IMR-90 (cell line): ENCODE results near the gene LINC00305. TPM values are rescaled to one million over a fixed set of nuclear protein-coding genes. Genes with fewer than 3 reads are reported as not detected.

Experiments used
- ATAC-seq: fragments of 200-7000 bp; cut with Tn5 transposase; 2 replicates; pipeline ENCODE4 v1.9.1; 2020; ENCODE audit warnings: low read depth, mild to moderate bottlenecking, moderate library complexity
- BruUV-seq: library from RNA; stranded (reverse); fragments of 400-500 nt; replicated peaks from 2 replicates; lab custom pipeline; 2021; lab: Mats Ljungman, UMichigan
- CTCF ChIA-PET: fragments of 300-600 bp; formaldehyde crosslinking; extraction: SDS; loops from one replicate; lab custom pipeline; 2021; ENCODE audit warnings: antibody characterized with exemption; lab: Yijun Ruan, JAX
- POLR2A ChIA-PET: fragments of 300-600 bp; sonication (Branson Sonifier 250); formaldehyde crosslinking; loops from one replicate; lab custom pipeline; 2022; ENCODE audit warnings: antibody characterized with exemption; ENCODE audit not compliant: unreplicated experiment; lab: Charles Lee
- DNase-seq: peaks from one replicate; pipeline ENCODE4 v3.0.0; 2013
- H2AFZ ChIP-seq: replicated peaks from 2 replicates; pipeline ENCODE3; 2013; ENCODE audit warnings: low read length, mild to moderate bottlenecking; ENCODE audit not compliant: poor library complexity
- H2AK5ac ChIP-seq: 2 replicates; pipeline ENCODE4 v1.6.1; 2013; ENCODE audit warnings: low read depth, low read length, inconsistent platforms
- H2AK9ac ChIP-seq: replicated peaks from 2 replicates; pipeline ENCODE3; 2013; ENCODE audit warnings: mild to moderate bottlenecking, low read depth, low read length, moderate library complexity; ENCODE audit not compliant: poor library complexity
- H2BK120ac ChIP-seq: 2 replicates; pipeline ENCODE4 v1.6.1; 2013; ENCODE audit warnings: low read depth, low read length, inconsistent platforms
- H2BK15ac ChIP-seq: 3 replicates; pipeline ENCODE4 v1.6.1; 2013; ENCODE audit warnings: low read depth, low read length, inconsistent platforms
- H2BK20ac ChIP-seq: 2 replicates; pipeline ENCODE4 v1.6.1; 2013; ENCODE audit warnings: low read depth, mild to moderate bottlenecking, inconsistent platforms, low read length, moderate library complexity
- H2BK5ac ChIP-seq: 2 replicates; pipeline ENCODE4 v1.6.1; 2013; ENCODE audit warnings: mild to moderate bottlenecking, low read depth, low read length, inconsistent platforms; ENCODE audit not compliant: poor library complexity, severe bottlenecking
- H3K14ac ChIP-seq: replicated peaks from 2 replicates; pipeline ENCODE4 v1.6.1; 2013; ENCODE audit warnings: low read depth, low read length, inconsistent platforms
- H3K18ac ChIP-seq: 2 replicates; pipeline ENCODE4 v1.6.1; 2013; ENCODE audit warnings: low read depth, low read length, control low read depth
- H3K23ac ChIP-seq: 2 replicates; pipeline ENCODE4 v1.6.1; 2013; ENCODE audit warnings: low read depth, low read length, inconsistent platforms
- H3K27ac ChIP-seq: 2 replicates; pipeline ENCODE4 v1.5.1; 2013; ENCODE audit warnings: mild to moderate bottlenecking, control low read depth, low read length; ENCODE audit not compliant: insufficient read depth
- H3K27me3 ChIP-seq: 2 replicates; pipeline ENCODE4 v1.6.1; 2013; ENCODE audit warnings: low read length; ENCODE audit not compliant: control insufficient read depth, insufficient read depth
- H3K36me3 ChIP-seq: 2 replicates; pipeline ENCODE4 v1.6.1; 2013; ENCODE audit warnings: low read length, mixed read lengths; ENCODE audit not compliant: control insufficient read depth, insufficient read depth
- H3K4ac ChIP-seq: 2 replicates; pipeline ENCODE4 v1.6.1; 2013; ENCODE audit warnings: low read depth, low read length, inconsistent platforms
- H3K4me1 ChIP-seq: 2 replicates; pipeline ENCODE4 v1.6.1; 2013; ENCODE audit warnings: low read length, mixed read lengths; ENCODE audit not compliant: control insufficient read depth, insufficient read depth
- H3K4me2 ChIP-seq: 2 replicates; pipeline ENCODE4 v1.6.1; 2013; ENCODE audit warnings: low read depth, mild to moderate bottlenecking, control low read depth, low read length, moderate library complexity
- H3K4me3 ChIP-seq: 2 replicates; pipeline ENCODE4 v1.5.1; 2013; ENCODE audit warnings: low read depth, mild to moderate bottlenecking, control low read depth, low read length, moderate library complexity; ENCODE audit not compliant: insufficient read depth
- H3K56ac ChIP-seq: 2 replicates; pipeline ENCODE4 v1.6.1; 2013; ENCODE audit warnings: low read length, inconsistent platforms; ENCODE audit not compliant: insufficient read depth; ENCODE audit errors: extremely low read depth
- H3K79me1 ChIP-seq, 2 experiments: 2 replicates each; pipeline ENCODE4 v1.6.1; 2013; ENCODE audit warnings: low read length in 2 of 2, inconsistent platforms in 1 of 2, low read depth in 1 of 2
- H3K9ac ChIP-seq: 2 replicates; pipeline ENCODE4 v1.6.1; 2013; ENCODE audit warnings: low read depth, low read length, control low read depth
- H3K9me1 ChIP-seq: 2 replicates; pipeline ENCODE4 v1.6.1; 2013; ENCODE audit warnings: low read length, inconsistent platforms; ENCODE audit not compliant: insufficient read depth
- H3K9me3 ChIP-seq: 2 replicates; pipeline ENCODE4 v1.6.1; 2013; ENCODE audit warnings: low read length; ENCODE audit not compliant: control insufficient read depth, insufficient read depth
- H4K20me1 ChIP-seq: 2 replicates; pipeline ENCODE4 v1.6.1; 2013; ENCODE audit warnings: low read length, inconsistent platforms; ENCODE audit not compliant: insufficient read depth
- H4K5ac ChIP-seq: 2 replicates; pipeline ENCODE4 v1.6.1; 2013; ENCODE audit warnings: mild to moderate bottlenecking, low read depth, low read length, control low read depth
- H4K8ac ChIP-seq, 2 experiments: 2 replicates each; pipeline ENCODE4 v1.6.1; 2013; ENCODE audit warnings: low read depth in 2 of 2, low read length in 2 of 2, control low read depth in 1 of 2, inconsistent platforms in 1 of 2
- H4K91ac ChIP-seq: 2 replicates; pipeline ENCODE4 v1.6.1; 2013; ENCODE audit warnings: low read depth, low read length, inconsistent platforms; ENCODE audit not compliant: insufficient read depth
- BHLHE40 ChIP-seq: fragments of 150-350 bp; IDR thresholded peaks from 2 replicates; pipeline ENCODE4 v1.6.1; 2016; ENCODE audit warnings: mild to moderate bottlenecking, low read depth, low read length
- CEBPB ChIP-seq: IDR thresholded peaks from 2 replicates; pipeline ENCODE4 v1.6.1; 2012; ENCODE audit warnings: low read depth, low read length, improper control_type of control experiment
- CHD1 ChIP-seq: IDR thresholded peaks from 2 replicates; pipeline ENCODE4 v1.6.1; 2012; ENCODE audit warnings: low read depth, low read length, improper control_type of control experiment
- RCOR1 ChIP-seq: IDR thresholded peaks from 2 replicates; pipeline ENCODE4 v1.6.1; 2012; ENCODE audit warnings: mild to moderate bottlenecking, low read length, improper control_type of control experiment; ENCODE audit not compliant: insufficient replicate concordance
- SMC3 ChIP-seq: fragments of 150-350 bp; IDR thresholded peaks from 2 replicates; pipeline ENCODE4 v1.6.1; 2016; ENCODE audit warnings: low read depth, mild to moderate bottlenecking, antibody characterized with exemption, low read length, moderate library complexity
- WGBS, 2 experiments: methylation state at CpG; one replicate each; pipeline versions ENCODE4 v1.1.5 to v1.1.7; 2013; ENCODE audit warnings: missing lambda C conversion rate in 2 of 2; ENCODE audit not compliant: insufficient read length in 1 of 2; ENCODE audit errors: extremely low coverage in 2 of 2; 5-methylcytosine and 5-hydroxymethylcytosine counted together
- dilution Hi-C: fragments of 300-500 bp; cut with HindIII; formaldehyde crosslinking; loops from one replicate; pipeline ENCODE4 v1.14.3; 2018; ENCODE audit warnings: low sequenced_read_pairs; ENCODE audit not compliant: unreplicated experiment
- in situ Hi-C: fragments of 300-500 bp; cut with MboI; formaldehyde crosslinking; loops from 3 replicates; pipeline ENCODE4 v1.14.3; 2019; ENCODE audit warnings: low sequenced_read_pairs, inconsistent platforms, mixed read lengths
- intact Hi-C: fragments of 100-400 bp; cut with micrococcal nuclease; formaldehyde crosslinking; loops from 2 replicates; pipeline ENCODE4 v1.10.0; 2022
- polyA plus RNA-seq, 3 experiments: library from polyadenylated mRNA; depleted of rRNA; stranded (reverse); fragments of >200 nt; gene quantifications; 2 replicates each; pipeline ENCODE4 v1.2.3, GENCODE V29; 2012; ENCODE audit warnings: low replicate concordance in 1 of 3
- total RNA-seq: library from RNA; depleted of rRNA; stranded (reverse); fragments of >200 nt; gene quantifications from 2 replicates; pipeline ENCODE4 v1.2.3, GENCODE V29; 2012
- TF ChIP-seq, protein P1 (sequence below): fragments of 150-350 bp; IDR thresholded peaks from 2 replicates; pipeline ENCODE4 v1.6.1; 2017; ENCODE audit warnings: mild to moderate bottlenecking, antibody characterized with exemption, low read length, low read depth
- TF ChIP-seq, protein P2 (sequence below): fragments of 150-350 bp; IDR thresholded peaks from 2 replicates; pipeline ENCODE4 v1.6.1; 2016; ENCODE audit warnings: low read depth, mild to moderate bottlenecking, low read length, moderate library complexity, borderline replicate concordance

Gene LINC00305
- total and polyA plus RNA-seq, 2 of the 4 experiments (the other 2 are of a cell fraction): not detected

DNA sequence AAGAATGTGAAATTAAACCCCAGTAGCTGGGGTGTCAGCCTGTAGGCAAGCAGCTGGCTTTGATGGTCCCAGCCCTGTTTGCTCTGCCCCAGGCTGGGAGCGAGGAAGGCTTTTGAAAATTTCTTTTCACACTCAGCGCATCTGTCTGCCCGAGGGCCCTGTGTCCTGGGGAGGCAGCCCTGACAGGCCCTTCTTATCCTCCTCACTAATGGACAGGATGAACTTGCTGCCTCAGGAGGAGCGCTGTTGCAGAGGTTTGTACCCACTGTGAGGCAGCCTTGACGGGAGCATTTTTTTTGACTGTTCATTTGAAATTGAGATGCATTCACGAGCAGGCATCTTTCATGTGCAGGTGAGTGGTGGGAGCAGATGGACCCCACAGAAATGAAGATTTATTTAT is 116.6 kb downstream of the LINC00305 start:
- Histone ChIP-seq H2AFZ (no peak overlapping the region), H3K9me3 (no peaks in the 10 kb centered on the region), H3K4me2 (no peak overlapping the region), H3K18ac (no peak overlapping the region), H3K27ac (no peak overlapping the region), H2BK5ac (no peak overlapping the region), H3K4me3 (no peak overlapping the region), H4K8ac (no peak overlapping the region), H3K14ac (no peak overlapping the region), H3K36me3 (no peaks in the 10 kb centered on the region), H2AK5ac (no peak overlapping the region), H3K56ac (no peak overlapping the region), H3K4ac (no peak overlapping the region), H3K9me1 (no peaks in the 10 kb centered on the region), H2BK15ac (no peak overlapping the region), H4K20me1 (no peaks in the 10 kb centered on the region), H2BK120ac (no peak overlapping the region), H3K27me3 (no peaks in the 10 kb centered on the region), H3K23ac (no peak overlapping the region), H4K91ac (no peak overlapping the region), H3K4me1 (no peaks in the 10 kb centered on the region), H3K79me1 (no peaks in the 10 kb centered on the region), H2BK20ac (no peak overlapping the region), H3K9ac (no peak overlapping the region), H2AK9ac (no peak overlapping the region), H4K5ac (no peak overlapping the region)
- in situ Hi-C loops (no loop called here), intact Hi-C loops (no loop called here), dilution Hi-C loops (no loop called here)
- no CpG with 5 or more reads among the region's 6 CpGs for WGBS, 2 experiments
- no peak for ATAC-seq
- POLR2A ChIA-PET: no interaction called here
- CTCF ChIA-PET: no interaction called here
- TF ChIP-seq RCOR1 (no peak), SMC3 (no peak), CEBPB (no peak), BHLHE40 (no peak), CHD1 (no peak)
- TF ChIP-seq, protein P1, sequence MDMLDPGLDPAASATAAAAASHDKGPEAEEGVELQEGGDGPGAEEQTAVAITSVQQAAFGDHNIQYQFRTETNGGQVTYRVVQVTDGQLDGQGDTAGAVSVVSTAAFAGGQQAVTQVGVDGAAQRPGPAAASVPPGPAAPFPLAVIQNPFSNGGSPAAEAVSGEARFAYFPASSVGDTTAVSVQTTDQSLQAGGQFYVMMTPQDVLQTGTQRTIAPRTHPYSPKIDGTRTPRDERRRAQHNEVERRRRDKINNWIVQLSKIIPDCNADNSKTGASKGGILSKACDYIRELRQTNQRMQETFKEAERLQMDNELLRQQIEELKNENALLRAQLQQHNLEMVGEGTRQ: no peak
- TF ChIP-seq, protein P2, sequence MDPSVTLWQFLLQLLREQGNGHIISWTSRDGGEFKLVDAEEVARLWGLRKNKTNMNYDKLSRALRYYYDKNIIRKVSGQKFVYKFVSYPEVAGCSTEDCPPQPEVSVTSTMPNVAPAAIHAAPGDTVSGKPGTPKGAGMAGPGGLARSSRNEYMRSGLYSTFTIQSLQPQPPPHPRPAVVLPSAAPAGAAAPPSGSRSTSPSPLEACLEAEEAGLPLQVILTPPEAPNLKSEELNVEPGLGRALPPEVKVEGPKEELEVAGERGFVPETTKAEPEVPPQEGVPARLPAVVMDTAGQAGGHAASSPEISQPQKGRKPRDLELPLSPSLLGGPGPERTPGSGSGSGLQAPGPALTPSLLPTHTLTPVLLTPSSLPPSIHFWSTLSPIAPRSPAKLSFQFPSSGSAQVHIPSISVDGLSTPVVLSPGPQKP: no peak
- DNase-seq: no peak
- no TSS peak for BruUV-seq
